AG09319 (cell line): ENCODE results near the gene TMEM255B.

ENCODE experiments used
- DNase-seq: peaks from one replicate; pipeline ENCODE4 v3.0.0-alpha.2; 2010; ENCODE audit warnings: low read depth; ENCODE audit errors: extremely low read depth
- CTCF ChIP-seq: IDR thresholded peaks from 2 replicates; pipeline ENCODE4 v1.5.1; 2011; ENCODE audit warnings: low read depth, mild to moderate bottlenecking, inconsistent platforms, low read length, moderate library complexity

TMEM255B gene

DNA sequence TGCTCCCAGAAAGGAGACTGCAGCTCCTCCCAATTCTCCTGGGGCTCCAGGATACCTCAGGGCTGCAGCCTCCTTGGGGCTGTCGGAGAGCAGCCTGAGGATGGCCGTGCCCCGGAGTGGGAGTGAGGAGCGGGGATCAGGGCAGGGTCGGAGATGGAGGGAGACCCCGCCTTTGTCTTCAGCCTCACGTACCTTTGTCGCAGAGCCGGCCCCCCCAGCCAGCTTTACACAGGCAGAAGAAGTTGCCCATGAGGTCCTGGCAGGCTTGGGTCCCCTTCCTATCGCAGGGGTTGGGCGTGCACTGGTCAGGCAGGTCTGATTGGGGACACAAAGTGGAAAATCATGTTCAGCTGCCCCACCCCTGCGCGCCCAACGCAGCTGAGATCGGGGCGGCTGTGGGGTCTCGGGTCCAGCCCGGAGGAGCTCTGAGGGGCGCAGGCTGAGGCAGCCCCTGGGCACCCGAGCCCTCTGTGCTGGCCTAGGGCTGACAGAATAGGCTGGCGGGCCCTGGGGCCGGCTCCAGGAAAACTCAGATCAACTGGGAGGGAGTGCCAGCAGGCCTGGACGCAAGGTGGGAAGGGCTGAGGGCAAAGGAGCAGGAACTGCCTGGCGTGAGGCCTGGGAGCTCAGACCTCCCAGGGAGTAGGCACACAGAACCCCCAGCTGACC, 80.6 kb downstream of the TMEM255B start:
- no peak for TF ChIP-seq CTCF
- no peak for DNase-seq

DNA sequence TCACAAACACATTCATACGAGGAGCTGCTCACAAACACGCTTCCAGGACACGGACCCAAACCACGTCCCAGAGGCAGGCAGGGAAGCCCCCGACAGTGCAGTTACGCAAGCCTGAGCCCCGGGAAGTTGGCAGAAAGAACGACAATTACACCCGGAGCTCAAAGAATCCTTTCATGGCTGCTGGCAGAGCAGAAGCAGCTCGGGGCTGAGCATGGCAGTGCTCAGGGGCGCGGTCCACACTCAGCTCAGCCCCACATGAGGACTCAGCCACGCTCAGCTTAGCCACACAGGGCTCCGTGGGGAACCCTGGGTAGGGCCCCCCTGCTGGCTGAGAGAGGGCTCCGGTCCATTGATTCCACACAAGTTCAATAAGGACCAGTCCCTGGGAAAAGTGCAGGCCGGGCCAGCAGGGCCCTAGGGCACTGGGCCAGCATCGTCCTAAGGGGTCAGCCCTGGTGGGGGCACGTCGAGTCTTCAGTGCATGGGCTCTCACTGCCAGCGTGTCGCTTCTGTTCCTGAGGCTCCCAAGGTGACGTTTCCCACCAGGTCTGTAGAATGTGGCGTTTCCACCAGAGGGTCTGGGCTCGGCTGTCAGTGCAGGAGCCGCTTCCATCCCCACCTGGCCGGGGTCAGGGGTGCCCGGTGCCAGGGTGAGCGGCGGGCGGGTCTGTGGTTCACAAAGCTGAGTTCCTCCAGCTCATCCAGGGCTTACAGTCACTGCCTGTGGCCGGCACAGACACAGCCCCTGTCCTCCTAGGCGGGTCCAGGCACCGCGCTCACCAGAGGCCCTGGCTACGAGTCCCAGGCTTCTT, 81.7 kb downstream of the TMEM255B start:
- no peak for TF ChIP-seq CTCF
- DNase-seq: no peak

DNA sequence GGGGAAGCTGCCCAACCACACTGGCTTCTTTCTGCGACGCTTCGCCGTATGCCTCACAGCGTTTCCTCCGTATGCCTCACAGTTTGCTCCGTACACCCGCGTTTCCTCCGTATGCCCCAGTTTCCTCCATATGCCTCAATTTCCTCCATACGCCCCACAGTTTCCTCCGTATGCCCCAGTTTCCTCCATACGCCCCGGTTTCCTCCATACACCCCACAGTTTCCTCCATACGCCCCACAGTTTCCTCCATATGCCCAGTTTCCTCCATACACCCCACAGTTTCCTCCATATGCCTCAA, 82.3 kb downstream of the TMEM255B start:
- TF ChIP-seq CTCF: no peak

DNA sequence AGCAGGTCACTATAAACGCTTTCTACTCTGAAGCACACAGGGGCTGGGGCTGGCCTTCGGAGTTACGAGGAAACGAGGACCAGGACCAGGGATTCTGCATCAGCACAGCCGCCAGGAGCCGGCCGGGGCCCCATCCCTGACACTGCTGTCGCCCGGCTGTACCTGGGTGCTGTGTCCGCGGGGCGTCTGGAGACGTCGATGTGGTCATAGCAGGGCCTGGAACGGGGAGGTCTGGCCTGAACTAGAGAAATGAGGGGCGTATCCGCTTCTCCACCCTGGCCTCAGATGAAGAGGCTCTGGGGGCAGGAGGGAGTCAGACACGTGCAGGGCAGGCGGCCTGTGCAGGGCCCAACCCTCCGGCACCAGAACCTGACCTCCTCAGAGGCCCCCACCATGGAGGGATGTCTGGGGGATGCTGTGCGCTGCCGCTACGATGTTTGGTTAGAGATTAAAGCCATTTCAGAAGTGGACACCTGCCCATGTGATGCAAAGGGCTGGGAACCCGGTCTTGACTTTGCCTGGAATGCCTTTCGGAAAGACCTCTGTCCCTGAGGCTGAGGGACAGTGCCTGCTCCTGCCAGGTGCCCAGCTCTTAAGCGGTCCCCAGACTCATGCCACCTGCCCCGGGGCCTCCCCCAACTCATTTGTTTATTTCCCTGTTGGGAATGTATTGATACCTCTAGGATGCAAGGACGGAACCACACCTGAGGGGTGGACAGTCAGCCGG, 83.5 kb downstream of the TMEM255B start:
- no peak for DNase-seq
- TF ChIP-seq CTCF: no peak

More for the DNA sequence above, 82.3 kb downstream of the TMEM255B start:
- no peak for DNase-seq

- no peak for DNase-seq
- TF ChIP-seq CTCF: no peak
Observed at GRCh38 chr13:113843063-113843654, 84.1 kb downstream of the TMEM255B start.

GRCh38 chr13:113843864-113844556, 85.0 kb downstream of the TMEM255B start:
- DNase-seq: no peak
- no peak for TF ChIP-seq CTCF
